ENCODE data around the gene FOCAD.

The FOCAD gene

GRCh38 chr9:20684875-20685696, 1.0 kb downstream of the FOCAD start:
- peak; percentile 40 for DNase-seq

- no peak for DNase-seq
Observed at GRCh38 chr9:20685769-20686168, 1.7 kb downstream of the FOCAD start.

- DNase-seq, result no peak
Observed at GRCh38 chr9:20689833-20690232, 5.8 kb downstream of the FOCAD start.

GRCh38 chr9:20692554-20692953, 8.5 kb downstream of the FOCAD start:
- no peak for DNase-seq

- no peak for DNase-seq
Observed at GRCh38 chr9:20693068-20693467, 9.0 kb downstream of the FOCAD start.

GRCh38 chr9:20694248-20694647, 10.2 kb downstream of the FOCAD start:
- DNase-seq, result no peak

GRCh38 chr9:20697021-20697719, 13.1 kb downstream of the FOCAD start:
- no peak for DNase-seq

- DNase-seq, result no peak
Observed at GRCh38 chr9:20698782-20699181, 14.7 kb downstream of the FOCAD start.

GRCh38 chr9:20701060-20701459, 17.0 kb downstream of the FOCAD start:
- DNase-seq, result no peak

GRCh38 chr9:20702570-20702969, 18.5 kb downstream of the FOCAD start:
- no peak for DNase-seq

- DNase-seq, result no peak
Observed at GRCh38 chr9:20703146-20703545, 19.1 kb downstream of the FOCAD start.

GRCh38 chr9:20707708-20708107, 23.6 kb downstream of the FOCAD start:
- DNase-seq, result no peak

- no peak for DNase-seq
Observed at GRCh38 chr9:20713172-20713571, 29.1 kb downstream of the FOCAD start.

- DNase-seq, result no peak
Observed at GRCh38 chr9:20714442-20715415, 30.7 kb downstream of the FOCAD start.

GRCh38 chr9:20722221-20722620, 38.2 kb downstream of the FOCAD start:
- DNase-seq, result no peak

- DNase-seq, result no peak
Observed at GRCh38 chr9:20725675-20726074, 41.6 kb downstream of the FOCAD start.

GRCh38 chr9:20726144-20726543, 42.1 kb downstream of the FOCAD start:
- no peak for DNase-seq

GRCh38 chr9:20728493-20729220, 44.6 kb downstream of the FOCAD start:
- no peak for DNase-seq

- DNase-seq, result no peak
Observed at GRCh38 chr9:20729523-20729922, 45.5 kb downstream of the FOCAD start.

GRCh38 chr9:20732118-20732517, 48.1 kb downstream of the FOCAD start:
- DNase-seq, result no peak

- DNase-seq, result no peak
Observed at GRCh38 chr9:20734275-20734674, 50.2 kb downstream of the FOCAD start.

- peak; percentile 4 for DNase-seq
Observed at GRCh38 chr9:20740304-20740703, 56.2 kb downstream of the FOCAD start.

All from CD4-positive, alpha-beta T cell treated with Interleukin-4 for 4 hours (primary cell).